Stimulated activated CD8-positive, alpha-beta memory T cell treated with anti-CD3 and anti-CD28 coated beads, Interleukin-15, amount 100 ng/mL, for 4 hours (primary cell): ENCODE measurements around the gene OPCML.

ENCODE experiments used
- DNase-seq, 2 donors: peaks; one replicate each; pipeline ENCODE4 v3.0.0-alpha.2; 2020; ENCODE audit warnings: low read depth in 2 of 2

The OPCML gene

GRCh38 chr11:132669949-132670348 is 862.4 kb downstream of the OPCML start:
- DNase-seq = no peak

- no peak for DNase-seq
Measured at GRCh38 chr11:132665205-132665604, 867.1 kb downstream of the OPCML start.

DNA sequence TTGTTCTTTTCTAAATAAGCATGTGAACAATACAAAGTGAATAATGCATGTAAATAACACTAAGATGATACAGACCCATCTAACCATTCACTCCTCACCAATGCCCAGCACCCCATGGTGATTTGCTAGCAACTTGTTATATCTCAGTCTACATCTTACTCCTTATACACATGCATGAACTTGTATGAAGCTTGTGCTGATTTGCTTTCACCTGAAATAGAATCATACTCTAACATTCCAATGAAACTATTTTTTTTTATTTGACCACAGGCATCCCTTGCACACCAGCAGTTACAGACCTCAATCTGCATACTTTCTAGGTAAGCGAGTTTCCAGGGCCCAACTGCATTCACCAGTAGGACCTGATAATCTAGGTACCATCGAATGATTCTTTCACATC is 873.6 kb downstream of the OPCML start:
- DNase-seq = no peak

GRCh38 chr11:132658004-132658403 is 874.3 kb downstream of the OPCML start:
- DNase-seq = no peak

DNA sequence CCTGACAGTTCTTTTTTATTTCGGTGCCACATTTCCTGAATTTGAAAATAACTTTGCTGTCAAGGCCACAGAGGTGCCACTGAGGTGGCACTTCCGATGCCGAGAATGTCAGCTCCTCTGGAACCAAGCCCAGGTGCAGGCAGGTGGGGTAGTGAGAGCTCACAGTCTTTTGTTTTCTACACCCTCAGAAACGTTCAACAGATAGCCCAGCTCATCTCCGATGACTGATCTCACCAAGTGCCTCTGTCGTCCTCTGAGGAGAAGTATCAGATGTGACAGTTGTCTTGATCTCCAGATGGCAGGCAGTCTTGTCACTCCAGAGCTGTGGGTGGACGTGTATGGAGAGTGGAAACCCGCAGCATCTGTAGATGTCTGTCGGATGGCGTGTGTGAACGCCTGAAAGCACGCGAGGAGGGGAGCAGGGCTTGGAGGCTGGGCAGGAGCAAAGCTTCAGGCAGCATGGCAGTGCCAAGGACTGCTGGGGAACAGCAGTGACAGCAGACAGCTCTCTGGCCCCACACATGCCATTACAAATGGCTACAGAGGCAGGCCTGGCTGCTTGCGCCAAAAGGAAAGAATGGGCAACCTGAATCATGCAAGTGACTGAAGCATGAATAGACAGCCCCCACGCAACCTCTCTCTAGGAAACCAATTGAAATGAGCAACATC is 877.0 kb downstream of the OPCML start:
- DNase-seq = no peak

DNA sequence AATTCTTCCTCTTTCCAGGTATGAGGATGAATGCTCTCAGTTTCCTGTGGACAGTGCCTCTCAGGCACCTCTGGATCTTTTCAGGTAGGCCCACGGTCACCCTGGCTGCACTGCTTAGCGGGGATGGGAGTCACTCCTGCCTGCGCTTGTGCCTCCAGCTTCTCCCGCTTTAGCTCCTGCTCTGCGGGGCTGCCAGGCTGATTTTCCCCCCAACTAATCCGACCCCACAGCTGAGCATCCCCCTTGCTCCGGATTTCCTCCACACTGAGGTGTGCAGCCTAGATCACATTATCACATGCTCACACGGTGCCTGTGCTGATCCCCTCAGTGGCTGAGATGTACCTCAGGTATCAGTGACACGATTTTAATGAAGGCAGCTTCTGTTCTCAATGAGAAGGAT is 879.1 kb downstream of the OPCML start:
- no peak for DNase-seq

- DNase-seq = no peak
Measured at GRCh38 chr11:132650969-132651720, 881.2 kb downstream of the OPCML start.

DNA sequence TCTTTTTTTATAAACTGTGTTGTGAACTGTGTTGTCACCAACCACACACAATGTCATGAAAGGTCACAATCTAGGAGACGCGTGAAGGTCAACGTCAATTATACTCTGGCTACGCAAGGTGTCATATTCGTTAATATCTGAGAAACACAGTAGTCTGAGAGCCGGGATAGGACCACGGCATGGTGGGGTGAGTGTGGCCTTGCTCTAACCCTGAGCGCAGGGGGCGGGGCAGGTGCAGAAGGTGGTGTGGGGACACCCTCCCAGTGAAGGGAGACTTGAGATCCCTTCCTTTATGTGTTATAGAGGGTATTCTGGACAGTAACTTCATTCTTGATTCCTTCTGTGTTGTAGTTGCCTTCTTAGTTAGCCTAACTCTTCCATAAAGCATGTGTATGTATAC is 883.0 kb downstream of the OPCML start:
- no peak for DNase-seq

DNA sequence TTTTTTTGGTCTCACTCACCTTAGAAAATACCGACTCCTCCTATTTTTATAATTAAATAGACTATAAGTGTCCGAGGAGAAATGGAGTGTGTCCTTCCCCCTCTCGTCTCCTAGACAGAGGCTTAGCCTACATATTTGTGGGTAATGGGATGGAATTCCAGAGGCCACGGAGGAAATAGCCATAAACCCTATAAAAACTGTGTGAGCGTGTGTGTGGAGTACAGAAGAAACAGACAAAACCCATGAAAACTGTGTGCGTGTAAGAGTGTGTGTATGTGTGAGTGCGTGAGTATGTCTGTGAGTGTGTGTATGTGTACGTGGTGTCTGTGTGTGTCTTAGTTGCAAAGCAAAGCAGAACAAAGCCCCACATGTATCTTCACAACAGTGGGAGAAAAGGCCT is 883.5 kb downstream of the OPCML start:
- no peak for DNase-seq

DNA sequence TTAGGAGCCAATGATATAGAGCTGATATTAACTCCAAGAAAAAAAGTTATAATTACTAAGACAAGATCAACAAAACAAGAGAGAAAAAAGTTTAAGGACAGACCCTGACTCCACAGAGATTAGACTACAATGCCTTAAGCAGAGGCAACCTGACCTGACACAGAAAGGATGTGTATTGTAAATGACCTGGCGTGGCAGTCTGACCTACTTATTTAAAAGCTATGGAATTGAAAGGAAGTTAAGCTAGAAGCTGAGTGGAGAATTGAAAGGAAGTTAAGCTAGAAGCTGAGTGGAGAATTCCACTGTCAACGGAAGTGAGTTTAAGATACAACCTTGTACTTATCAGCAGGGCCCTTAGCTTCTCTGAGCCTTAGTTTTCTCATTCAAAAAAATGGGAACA is 885.4 kb downstream of the OPCML start:
- DNase-seq = no peak

DNA sequence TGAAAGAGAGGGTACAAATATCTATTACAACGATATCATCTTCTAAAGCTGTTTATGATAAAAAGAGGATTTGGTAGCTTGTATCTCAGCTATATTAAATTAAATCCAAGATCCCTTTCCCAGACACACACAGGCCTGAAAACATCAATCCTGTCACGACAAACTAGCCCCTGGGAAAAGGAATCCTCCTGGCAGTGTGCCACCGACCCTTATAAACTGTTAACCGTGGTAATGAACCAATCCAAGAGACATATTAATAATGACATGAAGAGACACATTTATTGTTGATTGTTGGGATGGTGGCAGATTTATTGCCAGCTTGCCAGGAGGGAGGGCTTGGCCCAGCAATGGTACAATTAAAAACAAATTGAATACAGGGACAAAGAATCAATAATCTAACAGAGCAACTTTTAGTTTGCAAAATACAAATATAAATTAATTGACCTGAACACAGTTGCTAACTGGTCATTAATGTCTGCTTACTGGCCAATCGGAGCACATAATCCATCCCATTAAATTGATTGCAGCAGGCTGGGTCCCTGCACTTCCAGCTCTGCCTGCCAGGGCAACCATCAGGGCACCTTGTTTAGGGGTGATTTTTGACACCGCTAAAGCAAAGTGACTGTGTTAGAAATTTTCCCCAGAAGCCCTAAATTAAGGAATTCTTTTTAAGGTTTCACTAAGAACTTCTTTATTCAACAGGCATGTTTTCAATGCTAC is 887.6 kb downstream of the OPCML start:
- DNase-seq = no peak

GRCh38 chr11:132643239-132643638 is 889.1 kb downstream of the OPCML start:
- DNase-seq = no peak

GRCh38 chr11:132640952-132641351 is 891.3 kb downstream of the OPCML start:
- no peak for DNase-seq

- DNase-seq = no peak
Measured at GRCh38 chr11:132639986-132640385, 892.3 kb downstream of the OPCML start.

GRCh38 chr11:132639403-132639802 is 892.9 kb downstream of the OPCML start:
- no peak for DNase-seq

DNA sequence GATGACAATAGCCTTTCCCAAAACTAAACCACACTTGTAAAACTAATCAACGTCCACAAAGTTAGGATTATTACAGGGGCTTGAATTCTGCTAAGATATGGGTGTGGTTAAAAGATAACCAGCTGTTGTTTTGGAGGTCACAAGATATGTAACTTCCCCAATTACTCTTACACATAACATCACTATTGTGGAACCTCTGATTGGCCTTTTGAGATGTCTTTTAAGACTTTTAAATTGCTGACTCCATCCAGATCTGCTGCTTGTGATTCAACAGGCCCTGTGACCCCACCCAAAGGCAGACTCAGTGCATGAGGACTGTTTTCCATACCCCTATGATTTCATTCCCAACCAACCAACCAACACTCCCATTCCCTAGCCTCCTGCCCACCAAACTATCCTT is 893.9 kb downstream of the OPCML start:
- DNase-seq = no peak

DNA sequence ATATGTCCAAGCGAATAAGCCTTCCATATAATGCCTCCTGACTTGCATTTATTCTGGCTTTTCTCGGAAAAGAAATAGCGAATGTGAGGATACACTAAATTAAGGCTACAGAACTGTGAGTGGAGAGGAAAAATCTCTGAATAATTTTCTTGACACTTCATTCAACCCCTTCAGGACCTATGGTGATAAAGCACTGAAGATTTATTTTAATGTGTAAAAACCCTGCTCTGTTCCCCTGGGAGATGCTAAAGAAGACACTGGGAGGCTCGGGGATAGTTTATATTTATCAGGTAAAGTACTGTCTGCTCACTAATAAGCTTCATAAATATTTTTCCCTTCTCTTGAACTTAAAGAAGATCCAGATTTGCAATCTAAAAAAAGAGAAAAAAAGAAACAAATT is 895.8 kb downstream of the OPCML start:
- no peak for DNase-seq

GRCh38 chr11:132632641-132633124 is 899.6 kb downstream of the OPCML start:
- no peak for DNase-seq

DNA sequence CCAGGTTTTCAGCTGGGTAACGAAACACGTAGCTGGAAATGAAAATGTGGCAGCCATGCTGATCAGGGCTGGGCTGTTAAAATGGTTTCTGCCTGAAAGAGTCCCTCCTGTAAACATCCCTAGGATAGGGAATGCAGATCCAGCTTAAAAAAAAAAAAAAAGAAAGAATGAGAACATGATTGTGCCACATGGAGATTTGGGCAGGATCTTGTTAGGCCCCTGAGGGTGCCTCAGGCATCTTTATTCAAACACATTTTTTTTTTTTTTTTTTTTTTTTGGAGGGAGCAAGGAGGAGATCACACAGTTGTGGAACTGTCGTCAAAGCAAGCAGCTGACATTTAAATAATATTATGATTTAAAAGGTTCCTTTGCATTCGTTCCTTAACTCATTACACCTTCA is 900.3 kb downstream of the OPCML start:
- no peak for DNase-seq

DNA sequence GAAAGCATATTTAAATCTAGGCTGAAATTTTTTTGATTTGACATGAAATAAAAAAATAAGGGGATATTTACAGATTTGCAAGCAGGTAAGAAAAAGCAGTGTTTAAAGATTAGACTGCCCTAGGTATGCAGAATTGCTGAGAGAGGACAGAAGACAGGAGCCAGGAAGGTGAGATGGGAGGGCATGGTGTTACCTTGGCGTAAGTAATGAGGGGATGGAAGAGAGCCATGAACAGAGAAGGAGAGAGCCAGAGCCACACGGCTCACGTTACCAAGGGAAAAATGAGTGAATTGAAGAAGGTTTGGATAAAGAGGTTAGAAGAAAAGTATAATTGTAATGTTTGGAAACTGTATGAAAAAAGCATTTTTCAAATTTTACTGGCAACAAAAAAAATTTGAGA is 904.3 kb downstream of the OPCML start:
- DNase-seq = no peak

GRCh38 chr11:132626446-132626845 is 905.9 kb downstream of the OPCML start:
- no peak for DNase-seq

GRCh38 chr11:132623511-132623910 is 908.8 kb downstream of the OPCML start:
- DNase-seq = no peak
